GM10266 (cell line): ENCODE data around the gene RBBP8NL.
A peak's percentile ranks its signal among the peaks of the same experiment; 100 is the strongest.

Experiments used
- DNase-seq: peaks from one replicate; pipeline ENCODE4 v3.0.0; 2012; ENCODE audit errors: extremely low spot score
- TF ChIP-seq, protein P1 (sequence below): IDR thresholded peaks from 2 replicates; pipeline ENCODE4 v1.5.1; 2012; ENCODE audit warnings: mild to moderate bottlenecking, low read depth; ENCODE audit not compliant: control insufficient read depth, insufficient read depth; ENCODE audit errors: missing control alignments

Gene RBBP8NL

DNA sequence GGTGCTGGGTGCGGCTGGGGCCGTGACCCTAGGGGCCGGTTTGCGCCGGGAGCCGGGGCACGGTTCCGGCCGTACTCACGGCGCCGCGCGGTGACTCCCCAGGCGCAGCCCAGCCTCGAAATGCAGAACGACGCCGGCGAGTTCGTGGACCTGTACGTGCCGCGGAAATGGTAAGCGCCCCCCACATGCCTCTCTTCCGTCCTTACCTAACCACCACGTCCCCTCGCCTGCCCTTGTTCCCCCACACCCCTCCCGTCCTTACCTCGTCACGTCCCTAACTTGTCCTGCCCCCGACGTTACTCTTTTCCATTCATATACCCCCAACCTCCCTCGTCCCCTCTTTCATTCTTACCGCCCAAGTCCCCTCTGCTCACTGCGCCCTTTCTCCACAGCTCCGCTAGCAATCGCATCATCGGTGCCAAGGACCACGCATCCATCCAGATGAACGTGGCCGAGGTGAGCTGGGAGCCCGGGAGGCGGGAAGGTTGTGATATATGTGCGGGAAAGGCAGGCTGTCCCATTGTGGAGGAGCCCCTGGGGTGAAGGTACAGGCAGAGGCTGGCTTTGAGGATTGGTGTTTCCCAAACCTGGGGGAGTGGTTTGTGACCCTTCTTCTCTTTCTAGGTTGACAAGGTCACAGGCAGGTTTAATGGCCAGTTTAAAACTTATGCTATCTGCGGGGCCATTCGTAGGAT lies 40.0 kb downstream of the RBBP8NL start:
- DNase-seq: no peak
- TF ChIP-seq, protein P1, sequence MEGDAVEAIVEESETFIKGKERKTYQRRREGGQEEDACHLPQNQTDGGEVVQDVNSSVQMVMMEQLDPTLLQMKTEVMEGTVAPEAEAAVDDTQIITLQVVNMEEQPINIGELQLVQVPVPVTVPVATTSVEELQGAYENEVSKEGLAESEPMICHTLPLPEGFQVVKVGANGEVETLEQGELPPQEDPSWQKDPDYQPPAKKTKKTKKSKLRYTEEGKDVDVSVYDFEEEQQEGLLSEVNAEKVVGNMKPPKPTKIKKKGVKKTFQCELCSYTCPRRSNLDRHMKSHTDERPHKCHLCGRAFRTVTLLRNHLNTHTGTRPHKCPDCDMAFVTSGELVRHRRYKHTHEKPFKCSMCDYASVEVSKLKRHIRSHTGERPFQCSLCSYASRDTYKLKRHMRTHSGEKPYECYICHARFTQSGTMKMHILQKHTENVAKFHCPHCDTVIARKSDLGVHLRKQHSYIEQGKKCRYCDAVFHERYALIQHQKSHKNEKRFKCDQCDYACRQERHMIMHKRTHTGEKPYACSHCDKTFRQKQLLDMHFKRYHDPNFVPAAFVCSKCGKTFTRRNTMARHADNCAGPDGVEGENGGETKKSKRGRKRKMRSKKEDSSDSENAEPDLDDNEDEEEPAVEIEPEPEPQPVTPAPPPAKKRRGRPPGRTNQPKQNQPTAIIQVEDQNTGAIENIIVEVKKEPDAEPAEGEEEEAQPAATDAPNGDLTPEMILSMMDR: no peak

DNA sequence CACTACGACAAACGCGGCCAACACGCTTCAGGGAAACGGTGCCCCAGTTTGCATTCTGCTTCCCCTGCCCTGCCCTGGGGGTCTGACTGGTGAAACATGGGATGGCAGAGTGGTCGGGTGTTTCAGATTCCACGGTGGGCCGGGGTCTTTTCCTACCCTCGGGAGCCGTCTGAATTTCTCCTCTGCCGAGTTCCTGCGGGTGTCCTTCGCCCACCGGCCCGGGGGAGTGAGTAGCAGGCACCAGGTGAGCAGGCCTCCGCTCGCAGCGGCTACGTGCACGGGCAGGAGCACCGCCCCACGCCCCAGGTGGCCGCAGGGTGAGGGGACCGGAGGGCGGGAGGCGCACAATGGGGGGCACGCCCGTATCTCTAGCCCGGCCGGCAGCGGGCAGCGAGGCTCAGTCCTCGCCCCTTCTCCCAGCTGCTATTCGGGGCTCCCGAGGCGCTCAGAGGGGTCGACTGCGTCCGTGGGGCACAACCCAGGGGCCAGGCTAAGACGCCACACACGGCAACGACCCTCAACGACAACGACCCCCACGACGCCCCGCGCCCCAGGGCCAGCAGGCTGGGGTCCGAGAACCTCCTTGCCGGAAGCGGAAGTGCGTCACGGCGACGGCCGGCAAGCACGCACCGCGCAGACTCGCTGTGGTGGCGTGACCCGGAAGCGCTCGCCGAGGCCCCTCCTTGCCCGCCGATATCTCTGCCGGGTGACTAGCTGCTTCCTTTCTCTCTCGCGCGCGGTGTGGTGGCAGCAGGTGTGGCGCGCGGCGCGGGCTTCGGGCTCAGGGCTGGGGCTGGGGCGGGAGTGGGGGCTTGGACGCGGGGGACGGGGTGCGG lies 40.7 kb downstream of the RBBP8NL start, which contains the start of gene RPS21:
TSS of gene RPS21 (plus strand) at position 721 of the 836 bp plus-strand sequence. CDS start 236 bp downstream, outside the sequence.
- peak; percentile 97 for DNase-seq
- TF ChIP-seq, protein P1: peak; percentile 2

DNA sequence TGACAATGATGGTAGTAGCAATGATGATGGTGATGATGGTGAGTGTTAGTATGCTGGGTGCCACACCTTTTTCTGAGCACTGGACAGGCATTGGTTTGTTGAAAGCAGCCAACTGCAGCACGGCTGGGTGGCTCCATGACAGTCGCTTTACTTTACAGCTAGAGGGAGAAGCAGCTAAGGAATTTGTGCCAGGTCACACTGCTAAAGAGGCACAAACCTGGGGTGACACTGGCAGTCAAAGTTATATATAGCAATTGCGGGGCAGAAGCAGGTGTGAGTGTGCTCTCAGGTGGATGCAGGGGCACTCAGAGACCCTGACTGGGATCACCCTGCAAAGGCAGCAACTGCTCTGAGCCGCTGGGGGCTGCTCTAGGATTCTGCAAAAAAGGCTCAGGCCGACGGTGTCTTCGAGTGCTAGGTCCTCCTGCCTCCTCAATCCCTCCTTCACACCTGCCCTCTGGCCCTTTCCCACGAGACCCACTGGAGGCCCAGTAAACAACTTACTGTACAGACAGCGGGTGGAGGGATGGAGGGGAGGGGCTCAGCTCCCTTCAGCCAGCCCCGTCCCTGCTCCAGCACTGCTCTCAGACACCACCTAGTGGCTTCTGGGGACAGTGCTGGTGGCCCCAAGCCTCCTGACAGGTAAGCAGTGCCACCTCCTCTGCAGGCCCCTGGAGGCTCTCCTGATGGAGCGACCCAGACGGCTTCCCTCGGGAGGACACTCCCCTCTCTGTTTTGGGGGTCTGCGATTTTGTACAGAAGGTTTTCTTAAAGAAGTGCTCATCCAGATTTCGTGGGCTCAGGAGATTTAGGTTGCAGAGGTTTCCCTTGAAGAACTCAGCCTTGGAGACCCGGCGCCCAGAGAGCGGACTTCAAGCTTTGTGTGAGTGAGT lies 44.8 kb downstream of the RBBP8NL start:
- peak; percentile 86 for DNase-seq
- TF ChIP-seq, protein P1: peak; percentile 95

DNA sequence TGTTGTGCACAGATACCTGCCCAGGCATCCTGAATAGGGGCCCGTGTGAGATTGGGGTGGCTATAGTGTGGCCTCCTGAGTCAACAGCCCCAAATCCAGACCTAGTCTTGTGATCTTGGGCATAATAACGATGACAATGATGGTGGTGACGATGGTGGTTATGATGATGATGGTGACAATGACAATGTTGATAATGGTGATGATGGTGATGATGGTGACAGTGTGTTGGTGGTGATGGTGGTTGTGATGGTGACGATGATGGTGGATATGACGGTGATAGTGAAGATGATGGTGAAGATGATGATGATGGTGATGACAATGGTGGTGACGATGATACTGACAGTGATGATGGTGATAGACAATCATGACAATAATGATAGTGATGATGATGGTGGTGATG lies 45.5 kb downstream of the RBBP8NL start:
- TF ChIP-seq, protein P1: no peak

DNA sequence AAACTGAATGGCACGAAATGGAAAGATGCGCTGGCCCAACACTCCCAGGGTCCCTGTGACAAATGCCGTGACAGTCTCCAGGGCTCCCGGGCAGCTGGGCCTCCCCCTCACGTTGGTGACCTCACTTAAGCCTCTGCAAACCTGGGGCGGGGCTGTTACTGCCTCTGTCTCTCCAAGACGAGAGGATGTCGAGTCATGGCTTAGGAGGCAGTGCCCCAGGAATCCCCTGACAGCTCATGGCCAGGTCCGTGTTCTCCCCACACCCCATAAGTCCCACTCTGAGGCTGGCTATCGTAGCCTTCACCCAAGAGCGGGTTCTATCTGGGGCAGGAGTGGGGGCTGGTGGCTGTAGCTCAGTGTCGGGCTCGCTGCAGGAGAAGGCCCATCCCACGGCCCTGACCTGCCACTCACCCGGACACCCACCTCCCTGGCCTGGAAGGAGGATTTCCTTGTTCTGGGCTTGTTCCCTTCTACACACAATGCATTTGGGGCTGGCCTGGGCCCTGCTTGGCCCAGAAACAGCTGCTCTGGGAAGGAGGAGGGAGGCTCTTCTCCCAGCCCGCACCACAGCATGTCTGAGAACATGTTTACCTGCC lies 46.0 kb downstream of the RBBP8NL start:
- DNase-seq: no peak
- TF ChIP-seq, protein P1: no peak

More for the DNA sequence above, 45.5 kb downstream of the RBBP8NL start:
- DNase-seq: no peak

DNA sequence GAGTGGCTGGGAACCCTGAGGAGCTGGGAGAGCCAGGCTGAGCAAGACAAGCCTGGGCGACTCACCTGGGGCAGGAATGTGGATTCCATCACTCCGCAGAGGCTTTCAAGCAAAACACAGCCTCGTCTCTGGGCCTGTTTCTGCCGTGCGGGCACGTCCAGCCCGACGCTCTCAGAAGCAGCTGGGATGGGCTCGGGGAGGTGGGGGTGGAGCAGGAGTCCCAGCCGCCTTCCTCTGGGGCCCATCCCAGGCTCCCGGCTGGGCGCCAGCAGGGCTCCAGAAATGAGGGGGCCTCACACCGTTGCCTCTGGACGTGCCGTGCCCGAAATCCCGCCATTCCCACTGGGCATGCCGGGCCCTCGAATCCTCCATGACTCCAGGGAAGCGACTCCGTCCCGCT lies 49.1 kb downstream of the RBBP8NL start:
- DNase-seq: no peak
- TF ChIP-seq, protein P1: no peak
